D721Med (cell line): ENCODE results near the gene KSR1.

Source experiments
- DNase-seq: peaks from one replicate; pipeline ENCODE4 v3.0.0; 2011; ENCODE audit warnings: low spot score; ENCODE audit not compliant: insufficient read length
- FAIRE-seq: peaks from 2 replicates; lab custom pipeline; 2011; peaks lifted over from hg19 to GRCh38; lab: Jason Lieb, UNC
- CTCF ChIP-seq: IDR thresholded peaks from 2 replicates; pipeline ENCODE4 v1.5.1; 2012; ENCODE audit warnings: mild to moderate bottlenecking, control low read depth; ENCODE audit not compliant: insufficient read depth; ENCODE audit errors: missing control alignments

KSR1 gene

DNA sequence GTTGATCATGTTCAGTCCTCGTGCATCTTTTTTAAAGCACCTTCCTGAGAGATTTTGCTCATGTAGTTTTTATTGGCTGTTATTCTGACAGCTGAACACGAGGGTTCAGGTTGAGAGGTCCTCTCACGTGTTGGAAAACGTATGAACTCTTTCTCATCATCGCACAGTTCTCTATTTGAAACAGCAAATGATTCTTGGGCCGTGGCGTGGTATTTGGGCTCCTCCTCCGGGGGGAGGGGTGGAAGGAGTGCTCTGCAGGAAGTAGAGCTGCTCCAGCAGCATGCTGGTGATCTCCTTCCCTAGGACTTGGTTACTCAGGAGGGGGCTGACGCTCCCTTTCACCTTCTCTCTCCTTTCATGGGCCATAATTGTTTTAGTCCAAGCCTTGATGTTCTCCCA lies 70.4 kb downstream of the KSR1 start:
- DNase-seq (no peak), FAIRE-seq (no peak)
- TF ChIP-seq CTCF = no peak

DNA sequence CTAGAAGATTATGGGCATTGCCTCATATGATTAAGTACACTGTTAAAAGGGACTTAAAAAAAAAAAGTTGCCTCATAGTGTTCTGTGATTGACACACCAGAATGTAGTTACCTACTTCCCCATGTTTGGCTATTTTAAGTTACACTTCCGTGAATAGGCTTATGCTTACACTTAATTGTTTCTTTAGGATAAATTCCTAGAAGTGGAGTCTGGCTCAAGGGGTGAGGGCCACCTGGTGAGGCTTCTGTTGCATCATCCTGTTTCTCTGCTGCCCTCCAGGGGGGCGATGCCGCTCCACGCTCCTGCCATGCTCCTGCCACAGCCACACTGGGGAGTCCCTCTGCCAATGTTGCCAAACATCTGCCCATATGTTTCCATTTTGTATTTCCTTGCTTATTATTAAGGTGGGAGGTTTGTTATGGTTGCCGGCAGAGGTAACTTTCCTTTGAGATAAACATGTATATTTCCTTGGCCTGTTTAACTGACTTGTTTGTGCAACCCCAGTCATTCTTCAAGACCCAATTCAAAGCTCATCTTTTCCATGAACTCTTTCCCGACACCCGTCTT lies 73.1 kb downstream of the KSR1 start:
- FAIRE-seq (no peak), DNase-seq (no peak)
- TF ChIP-seq CTCF = peak; percentile 45

- DNase-seq = no peak
- no peak for TF ChIP-seq CTCF
- no peak for FAIRE-seq
Observed at GRCh38 chr17:27530764-27531391, 74.6 kb downstream of the KSR1 start.

- no peak for FAIRE-seq
- no peak for TF ChIP-seq CTCF
- DNase-seq = no peak
Observed at GRCh38 chr17:27531469-27531961, 75.3 kb downstream of the KSR1 start.

DNA sequence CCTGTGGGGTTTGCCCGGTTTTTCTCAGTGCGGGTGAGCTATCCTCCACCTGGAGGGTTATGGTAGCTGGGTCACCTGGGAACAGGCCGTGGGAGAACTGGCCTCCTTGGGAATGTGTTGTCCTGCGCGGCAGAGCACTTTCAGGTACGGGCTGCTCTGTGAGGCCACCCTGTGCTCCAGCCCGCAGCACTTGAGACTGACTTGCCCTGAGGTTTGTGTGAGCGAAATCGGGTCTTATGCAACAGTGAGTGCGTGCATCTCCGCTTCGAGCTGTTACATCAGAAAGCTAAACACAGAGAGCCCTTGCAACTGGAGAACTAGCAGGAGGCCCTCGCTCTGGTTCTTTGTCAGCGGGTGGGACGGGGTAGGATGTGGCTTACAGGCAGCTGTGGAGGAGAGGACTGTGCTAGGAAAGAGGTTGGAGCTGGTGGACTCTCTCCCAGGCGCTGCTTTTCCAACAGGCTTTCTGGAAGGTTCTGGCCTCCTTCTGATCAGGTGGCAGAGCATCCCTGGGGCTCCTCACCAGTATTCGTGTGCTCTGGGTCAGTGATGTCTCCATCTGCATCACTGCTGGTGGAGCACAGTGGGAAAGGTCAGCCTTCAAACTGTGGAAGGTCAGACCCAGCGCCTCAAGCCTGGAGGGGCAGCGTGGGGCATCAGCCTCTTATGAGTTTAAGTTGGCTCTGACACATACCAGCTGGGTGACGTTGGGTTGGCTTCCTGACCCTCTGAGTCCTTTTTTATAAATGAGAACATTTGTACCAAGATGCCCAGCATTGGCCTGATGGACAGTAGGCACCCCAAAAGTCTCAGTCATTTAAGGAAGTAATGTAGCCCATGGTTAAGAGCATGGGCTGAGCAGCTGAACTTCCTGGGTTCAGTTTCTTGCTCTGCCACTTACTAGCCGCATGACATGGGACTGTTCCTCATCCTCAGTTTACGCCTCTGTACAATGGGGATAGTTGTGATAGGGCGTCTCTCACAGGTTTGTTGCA lies 76.3 kb downstream of the KSR1 start:
- DNase-seq = no peak
- FAIRE-seq = no peak
- no peak for TF ChIP-seq CTCF

DNA sequence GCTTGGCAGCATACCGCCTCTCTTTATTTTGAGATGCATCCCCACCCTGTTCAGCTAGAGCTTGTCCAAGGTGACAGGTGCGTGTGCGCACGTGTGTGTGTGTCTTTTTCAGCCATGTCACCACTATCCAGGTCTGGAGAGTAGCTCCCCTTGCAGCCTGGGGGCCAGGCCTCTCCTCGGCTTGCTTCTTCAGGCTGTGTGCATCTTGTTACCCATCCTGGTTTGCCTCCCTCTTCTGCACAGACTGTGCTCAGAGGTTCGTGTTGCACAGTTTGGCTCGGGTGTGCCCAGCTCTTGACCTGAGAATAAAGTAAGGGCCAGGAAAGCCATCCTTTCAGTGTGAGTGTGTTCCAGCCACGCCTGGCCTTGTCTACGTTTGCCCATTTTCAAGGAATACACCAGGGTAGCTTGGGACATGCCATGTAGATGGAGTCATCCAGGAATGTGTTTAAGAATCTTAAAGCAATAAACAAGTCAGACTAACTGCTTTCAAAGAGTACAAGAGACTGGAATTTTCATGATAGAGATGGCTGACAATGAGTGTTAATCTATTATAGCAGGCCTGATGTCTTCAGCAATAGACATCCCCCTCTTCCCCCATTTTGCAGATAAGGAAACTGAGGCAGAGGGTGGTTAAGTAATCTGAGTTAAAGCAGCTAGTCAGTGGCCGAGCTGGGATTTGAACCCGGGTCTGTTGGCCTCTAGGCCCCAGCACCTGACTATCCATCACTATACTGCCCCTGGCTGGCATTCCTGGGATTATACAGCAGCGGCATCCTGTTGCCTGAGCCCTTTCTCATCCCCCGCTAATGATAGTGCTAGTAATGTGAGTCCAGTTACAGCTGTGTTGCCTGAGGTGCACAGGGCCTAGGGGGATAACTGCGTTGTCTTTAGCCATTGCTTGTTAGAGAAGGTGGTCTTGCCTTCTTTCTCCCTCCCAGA lies 77.9 kb downstream of the KSR1 start:
- DNase-seq (no peak), FAIRE-seq (no peak)
- TF ChIP-seq CTCF = peak; percentile 10
